Measurements from ENCODE around the gene TMEM202. TPM values are rescaled to one million over a fixed set of nuclear protein-coding genes. Genes with fewer than 3 reads are reported as not detected.

Gene TMEM202
- total and polyA plus RNA-seq, 7 donors = not detected

DNA sequence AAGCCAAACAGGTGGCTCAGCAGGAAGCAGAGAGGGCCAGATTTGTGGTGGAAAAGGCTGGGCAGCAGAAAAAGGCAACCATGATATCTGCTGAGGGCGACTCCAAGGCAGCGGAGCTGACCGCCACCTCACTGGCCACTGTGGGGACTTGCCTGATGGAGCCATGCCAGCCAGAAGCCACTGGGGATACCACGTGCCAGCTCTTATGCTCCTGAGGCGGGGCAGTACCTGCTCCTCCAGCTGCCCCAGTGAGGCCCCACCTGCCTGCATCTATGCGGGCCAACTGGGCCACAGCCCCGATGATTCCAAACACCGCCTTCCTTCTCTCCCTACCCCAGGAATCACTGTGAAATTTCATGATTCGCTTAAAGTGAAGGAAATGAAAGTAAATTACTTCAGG, 53.1 kb downstream of the TMEM202 start:
- intact Hi-C loops (cut with DNase I) = no loop called here
- H3K4me3 ChIP-seq = no peak overlapping the region
- H3K9me3 ChIP-seq = no peaks in the 10 kb centered on the region
- no peaks in the 10 kb centered on the region for H3K27me3 ChIP-seq (ENCODE audit: insufficient read depth in 3 of 3, low read length in 2 of 3)
- H3K4me1 ChIP-seq = no peaks in the 10 kb centered on the region
- no peak overlapping the region for H3K27ac ChIP-seq
- DNase-seq (no peak), ATAC-seq (no peak)
- TF ChIP-seq, protein P1, sequence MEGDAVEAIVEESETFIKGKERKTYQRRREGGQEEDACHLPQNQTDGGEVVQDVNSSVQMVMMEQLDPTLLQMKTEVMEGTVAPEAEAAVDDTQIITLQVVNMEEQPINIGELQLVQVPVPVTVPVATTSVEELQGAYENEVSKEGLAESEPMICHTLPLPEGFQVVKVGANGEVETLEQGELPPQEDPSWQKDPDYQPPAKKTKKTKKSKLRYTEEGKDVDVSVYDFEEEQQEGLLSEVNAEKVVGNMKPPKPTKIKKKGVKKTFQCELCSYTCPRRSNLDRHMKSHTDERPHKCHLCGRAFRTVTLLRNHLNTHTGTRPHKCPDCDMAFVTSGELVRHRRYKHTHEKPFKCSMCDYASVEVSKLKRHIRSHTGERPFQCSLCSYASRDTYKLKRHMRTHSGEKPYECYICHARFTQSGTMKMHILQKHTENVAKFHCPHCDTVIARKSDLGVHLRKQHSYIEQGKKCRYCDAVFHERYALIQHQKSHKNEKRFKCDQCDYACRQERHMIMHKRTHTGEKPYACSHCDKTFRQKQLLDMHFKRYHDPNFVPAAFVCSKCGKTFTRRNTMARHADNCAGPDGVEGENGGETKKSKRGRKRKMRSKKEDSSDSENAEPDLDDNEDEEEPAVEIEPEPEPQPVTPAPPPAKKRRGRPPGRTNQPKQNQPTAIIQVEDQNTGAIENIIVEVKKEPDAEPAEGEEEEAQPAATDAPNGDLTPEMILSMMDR (IDR thresholded peaks at IDR 0.05) = no peak
- no peaks in the 10 kb centered on the region for H3K36me3 ChIP-seq (ENCODE audit: insufficient read depth in 1 of 2, low read depth in 1 of 2)
- WGBS, 3 donors = 72 to 74% (median 73%) methylated on average over 9 of the region's 9 CpGs

- ATAC-seq (no peak), DNase-seq (no peak)
- 95 to 96% (median 95%) methylated on average over 7 of the region's 7 CpGs for WGBS, 3 donors
- Histone ChIP-seq H3K4me1 (no peaks in the 10 kb centered on the region), H3K27me3 (ENCODE audit: insufficient read depth in 3 of 3, low read length in 2 of 3) (no peaks in the 10 kb centered on the region), H3K27ac (no peak overlapping the region), H3K4me3 (no peak overlapping the region), H3K9me3 (no peaks in the 10 kb centered on the region), H3K36me3 (ENCODE audit: insufficient read depth in 1 of 2, low read depth in 1 of 2) (no peaks in the 10 kb centered on the region)
- intact Hi-C loops (cut with DNase I) = no loop called here
- TF ChIP-seq, protein P1 (IDR thresholded peaks at IDR 0.05) = no peak
These were observed 58.6 kb downstream of the TMEM202 start for GRCh38 chr15:72456684-72457083.

Other genes with a start within 250 kb of the TMEM202 start
- not detected for gene GRAMD2A, start 200.5 kb upstream of the TMEM202 start, total RNA-seq
- gene GRAMD2A, start 200.5 kb upstream of the TMEM202 start, polyA plus RNA-seq = under 1 TPM in 1 of 3 donors, not detected in 2; 0.01 TPM
- gene PKM, start 167.1 kb upstream of the TMEM202 start, total RNA-seq = 1,000 to 10,000 TPM in 1 of 4 donors, 100 to 1,000 TPM in 3; 513 to 1,170 (median 767) TPM
- 1,000 to 10,000 TPM in 2 of 3 donors, 100 to 1,000 TPM in 1; 909 to 1,135 (median 1,127) TPM for gene PKM, start 167.1 kb upstream of the TMEM202 start, polyA plus RNA-seq
- gene PARP6, start 125.8 kb upstream of the TMEM202 start, total RNA-seq = 10 to 100 TPM; 46.1 to 83.2 (median 65.5) TPM
- gene PARP6, start 125.8 kb upstream of the TMEM202 start, polyA plus RNA-seq = 10 to 100 TPM; 48.5 to 81.1 (median 58.6) TPM
- gene CELF6, start 78.1 kb upstream of the TMEM202 start, total RNA-seq = under 1 TPM; 0.13 to 0.62 (median 0.16) TPM
- gene CELF6, start 78.1 kb upstream of the TMEM202 start, polyA plus RNA-seq = under 1 TPM; 0.15 to 0.81 (median 0.34) TPM
- gene HEXA, start 22.3 kb upstream of the TMEM202 start, total RNA-seq = 10 to 100 TPM; 38.1 to 53.1 (median 46.8) TPM
- gene HEXA, start 22.3 kb upstream of the TMEM202 start, polyA plus RNA-seq = 10 to 100 TPM; 32.1 to 55.4 (median 47.4) TPM
- gene ARIH1, start 76.0 kb downstream of the TMEM202 start, total RNA-seq = 100 to 1,000 TPM; 181 to 253 (median 204) TPM
- 10 to 100 TPM; 35.6 to 75.6 (median 43.8) TPM for gene ARIH1, start 76.0 kb downstream of the TMEM202 start, polyA plus RNA-seq